Measurements from ENCODE around the gene GLYR1. TPM values are rescaled to one million over a fixed set of nuclear protein-coding genes. Genes with fewer than 3 reads are reported as not detected.

GLYR1 gene
- total and polyA plus RNA-seq, 3 experiments from 2014 or later: 40.2 to 110 (median 104) TPM

DNA sequence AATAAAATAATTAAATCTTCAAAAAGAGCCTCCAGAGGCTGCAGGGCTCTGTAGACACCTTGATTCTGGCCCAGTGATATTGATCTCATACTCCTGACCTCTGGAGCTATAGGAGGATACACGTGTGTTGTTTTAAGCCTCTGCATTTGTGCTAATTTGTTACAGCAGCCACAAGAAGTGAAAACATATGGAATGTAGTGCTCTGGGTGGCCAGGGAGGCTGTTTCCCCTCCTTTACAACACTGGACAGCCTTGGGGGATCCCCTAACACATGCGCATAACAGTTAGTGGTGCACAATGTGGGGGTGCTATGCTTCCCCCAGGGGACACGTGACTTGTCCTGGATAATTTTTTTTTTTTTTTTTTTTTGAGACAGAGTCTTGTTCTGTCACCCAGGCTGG is 75.4 kb downstream of the GLYR1 start:
- peaks cover 0 to 6% (median 0%) of the 10 kb centered on the region in 3 donors for H3K36me3 Mint-ChIP-seq
- H3K4me1 ChIP-seq (ENCODE audit: insufficient read depth, low read length): peaks cover 9% of the 10 kb centered on the region
- peaks cover 0 to 1% of the 10 kb centered on the region in 2 donors for H3K27me3 Mint-ChIP-seq
- H3K27ac Mint-ChIP-seq: no peak overlapping the region
- no peak overlapping the region for H3K27ac ChIP-seq (ENCODE audit: low read depth, low read length)
- no peaks in the 10 kb centered on the region for H3K36me3 ChIP-seq (ENCODE audit: insufficient read depth, low read length)
- H3K9me3 ChIP-seq (ENCODE audit: low read length): no peaks in the 10 kb centered on the region
- POLR2A ChIA-PET: no interaction called here
- peaks cover 16 to 26% (median 26%) of the 10 kb centered on the region in 3 donors for H3K4me1 Mint-ChIP-seq
- CTCF ChIA-PET: no interaction called here
- H3K9me3 Mint-ChIP-seq: no peaks in the 10 kb centered on the region
- H3K4me3 ChIP-seq (ENCODE audit: low read length): no peak overlapping the region
- peak overlapping the region in 1 of 7 donors; percentile 11 for H3K4me3 Mint-ChIP-seq
- no peaks in the 10 kb centered on the region for H3K27me3 ChIP-seq (ENCODE audit: insufficient read depth, low read length, poor library complexity, severe bottlenecking)
- no peak for DNase-seq

DNA sequence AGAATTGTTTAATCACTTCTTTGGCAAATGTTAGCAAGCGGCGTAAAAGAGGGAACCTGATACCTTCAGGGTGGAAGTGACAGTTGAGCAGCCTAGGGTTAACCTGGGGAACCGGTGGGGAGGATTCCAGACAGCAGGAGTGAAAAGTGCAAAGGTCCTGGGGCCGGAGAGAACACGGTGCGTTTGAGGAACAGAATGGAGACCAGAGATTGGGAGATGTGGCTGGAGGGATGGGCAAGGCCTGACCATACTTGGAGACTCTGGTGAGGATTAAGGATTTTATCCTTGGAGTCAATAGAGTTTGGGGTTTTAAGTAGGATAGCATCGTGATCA is 77.8 kb downstream of the GLYR1 start:
- Histone ChIP-seq H3K27me3 (ENCODE audit: insufficient read depth, low read length, poor library complexity, severe bottlenecking) (no peaks in the 10 kb centered on the region), H3K4me1 (ENCODE audit: insufficient read depth, low read length) (peaks cover 24% of the 10 kb centered on the region), H3K36me3 (ENCODE audit: insufficient read depth, low read length) (no peaks in the 10 kb centered on the region), H3K9me3 (ENCODE audit: low read length) (no peaks in the 10 kb centered on the region), H3K27ac (ENCODE audit: low read depth, low read length) (no peak overlapping the region), H3K4me3 (ENCODE audit: low read length) (peak overlapping the region; percentile 66)
- H3K9me3 Mint-ChIP-seq: no peaks in the 10 kb centered on the region
- peak overlapping the region; percentile 63 to 99 (median 90) for H3K4me3 Mint-ChIP-seq
- peaks cover 23 to 39% (median 35%) of the 10 kb centered on the region in 3 donors for H3K4me1 Mint-ChIP-seq
- peak overlapping the region; percentile 52 to 98 (median 88) for H3K27ac Mint-ChIP-seq
- CTCF ChIA-PET: interaction anchor here (1.1 to 1.6 kb wide), 2 partner anchors 33 to 35 kb away, joined by 4 to 6 read pairs; partner anchors contain the start of genes ANKS3, DNAAF8 and ROGDI
- no peak for DNase-seq
- POLR2A ChIA-PET: interaction anchor here (1.0 to 4.1 kb wide), 4 partner anchors 34 to 153 kb away, joined by 3 to 27 read pairs (median 6); partner anchors contain the start of genes ANKS3, DNAAF8, GLYR1 and ROGDI
- peaks cover 0 to 18% (median 0%) of the 10 kb centered on the region in 3 donors for H3K36me3 Mint-ChIP-seq
- H3K27me3 Mint-ChIP-seq: peaks cover 0 to 1% of the 10 kb centered on the region in 2 donors

DNA sequence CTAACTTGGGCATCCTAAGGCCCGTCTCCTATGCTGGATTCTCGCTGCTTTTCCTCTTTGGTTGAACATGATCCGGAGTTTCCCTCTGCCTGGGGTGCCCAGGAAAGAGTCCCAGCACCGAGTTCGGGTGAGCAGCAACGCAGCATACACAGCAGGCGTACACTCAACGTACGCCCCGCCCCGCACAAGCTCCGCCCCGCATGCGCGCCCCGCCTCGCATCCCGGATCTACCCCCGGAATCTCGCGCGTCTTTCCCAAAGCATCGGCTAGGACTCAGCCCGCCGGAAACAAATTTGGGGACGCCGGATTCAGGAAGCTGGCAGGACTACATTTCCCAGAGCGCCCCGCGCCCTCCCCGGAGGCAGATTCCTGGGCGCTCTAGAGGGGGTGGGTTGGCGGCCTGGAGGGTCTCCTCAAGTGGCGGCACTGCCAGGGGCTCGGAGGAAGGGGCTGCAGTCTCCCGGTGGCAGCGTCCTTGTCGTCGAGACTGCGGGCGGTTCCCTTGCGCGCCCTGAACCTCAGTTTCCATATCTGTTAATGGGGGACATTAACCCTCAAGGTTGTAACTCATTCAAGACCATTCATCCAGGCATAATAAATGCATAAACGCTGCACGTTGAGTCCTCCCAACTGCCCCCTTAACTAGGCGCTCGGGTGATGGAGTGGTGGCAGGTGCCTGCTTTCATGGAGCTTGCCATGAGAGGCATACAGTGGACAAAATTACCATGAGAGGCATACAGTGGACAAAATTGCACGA is 78.4 kb downstream of the GLYR1 start:
- Mint-ChIP-seq H3K27me3 (peaks cover 0 to 1% of the 10 kb centered on the region in 2 donors), H3K4me3 (peak overlapping the region; percentile 88 to 99 (median 91))
- CTCF ChIA-PET: interaction anchor here (1.1 to 1.6 kb wide), 2 partner anchors 34 kb away, joined by 4 to 6 read pairs; partner anchors contain the start of genes ANKS3, DNAAF8 and ROGDI

DNA sequence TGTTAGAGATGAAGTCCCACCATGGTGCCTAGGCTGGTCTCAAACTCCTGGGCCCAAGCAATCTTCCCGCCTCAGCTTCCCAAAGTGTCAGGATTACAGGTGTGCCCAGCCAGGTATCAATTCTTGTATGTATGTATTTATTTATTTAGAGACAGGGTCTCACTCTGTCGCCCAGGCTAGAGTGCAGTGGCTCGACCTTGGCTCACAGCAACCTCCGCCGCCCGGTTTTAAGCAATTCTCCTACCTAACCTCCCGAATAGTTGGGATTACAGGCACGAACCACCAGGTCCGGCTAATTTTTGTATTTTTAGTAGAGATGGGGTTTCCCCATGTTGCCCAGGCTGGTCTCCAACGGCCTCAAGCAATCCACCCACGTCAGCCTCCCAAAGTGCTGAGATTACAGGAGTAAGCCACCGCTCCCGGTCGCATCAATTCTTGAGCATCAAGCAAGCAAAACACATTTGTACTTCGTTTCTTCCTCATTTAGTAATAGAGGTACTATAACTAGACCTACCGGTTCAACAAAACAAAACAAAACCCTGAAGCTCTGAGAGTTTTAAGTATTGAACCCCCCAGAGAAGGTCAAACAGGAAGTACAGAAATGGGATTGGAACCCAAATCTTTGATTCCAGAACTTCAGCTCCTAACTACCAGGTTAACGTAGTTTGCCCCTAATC is 79.1 kb downstream of the GLYR1 start:
- Mint-ChIP-seq H3K27ac (peak overlapping the region; percentile 85 to 98 (median 93)), H3K27me3 (peaks cover 0 to 1% of the 10 kb centered on the region in 2 donors), H3K4me1 (peaks cover 23 to 39% (median 35%) of the 10 kb centered on the region in 3 donors), H3K36me3 (peaks cover 0 to 27% (median 0%) of the 10 kb centered on the region in 3 donors), H3K4me3 (peak overlapping the region; percentile 88 to 99 (median 91)), H3K9me3 (no peaks in the 10 kb centered on the region)
- ChIA-PET CTCF (interaction anchor here (0.5 to 1.6 kb wide), 3 partner anchors 33 to 219 kb away, joined by 3 to 6 read pairs (median 4); partner anchors contain the start of genes ANKS3, DNAAF8 and ROGDI), POLR2A (interaction anchor here (0.6 to 4.1 kb wide), 5 partner anchors 28 to 839 kb away, joined by 3 to 27 read pairs (median 6); partner anchors contain the start of genes ANKS3, DNAAF8, GLYR1 and ROGDI)
- no peaks in the 10 kb centered on the region for H3K9me3 ChIP-seq (ENCODE audit: low read length)
- H3K27ac ChIP-seq (ENCODE audit: low read depth, low read length): peak overlapping the region; percentile 51
- DNase-seq: peak in 1 of 5 donors; percentile 10
- no peaks in the 10 kb centered on the region for H3K27me3 ChIP-seq (ENCODE audit: insufficient read depth, low read length, poor library complexity, severe bottlenecking)
- peaks cover 24% of the 10 kb centered on the region for H3K4me1 ChIP-seq (ENCODE audit: insufficient read depth, low read length)
- peak overlapping the region; percentile 66 for H3K4me3 ChIP-seq (ENCODE audit: low read length)
- no peaks in the 10 kb centered on the region for H3K36me3 ChIP-seq (ENCODE audit: insufficient read depth, low read length)

More for the DNA sequence above, 78.4 kb downstream of the GLYR1 start:
- DNase-seq: peak; percentile 71 to 88 (median 79)
- POLR2A ChIA-PET: interaction anchor here (0.6 to 4.1 kb wide), 6 partner anchors 29 to 840 kb away, joined by 3 to 27 read pairs (median 5); partner anchors contain the start of genes ANKS3, DNAAF8, GLYR1 and ROGDI
- Mint-ChIP-seq H3K9me3 (no peaks in the 10 kb centered on the region), H3K4me1 (peaks cover 23 to 39% (median 35%) of the 10 kb centered on the region in 3 donors), H3K36me3 (peaks cover 0 to 22% (median 0%) of the 10 kb centered on the region in 3 donors), H3K27ac (peak overlapping the region; percentile 85 to 98 (median 93))
- H3K36me3 ChIP-seq (ENCODE audit: insufficient read depth, low read length): no peaks in the 10 kb centered on the region
- peaks cover 24% of the 10 kb centered on the region for H3K4me1 ChIP-seq (ENCODE audit: insufficient read depth, low read length)
- H3K27ac ChIP-seq (ENCODE audit: low read depth, low read length): peak overlapping the region; percentile 51
- H3K4me3 ChIP-seq (ENCODE audit: low read length): peak overlapping the region; percentile 66
- no peaks in the 10 kb centered on the region for H3K27me3 ChIP-seq (ENCODE audit: insufficient read depth, low read length, poor library complexity, severe bottlenecking)
- H3K9me3 ChIP-seq (ENCODE audit: low read length): no peaks in the 10 kb centered on the region

DNA sequence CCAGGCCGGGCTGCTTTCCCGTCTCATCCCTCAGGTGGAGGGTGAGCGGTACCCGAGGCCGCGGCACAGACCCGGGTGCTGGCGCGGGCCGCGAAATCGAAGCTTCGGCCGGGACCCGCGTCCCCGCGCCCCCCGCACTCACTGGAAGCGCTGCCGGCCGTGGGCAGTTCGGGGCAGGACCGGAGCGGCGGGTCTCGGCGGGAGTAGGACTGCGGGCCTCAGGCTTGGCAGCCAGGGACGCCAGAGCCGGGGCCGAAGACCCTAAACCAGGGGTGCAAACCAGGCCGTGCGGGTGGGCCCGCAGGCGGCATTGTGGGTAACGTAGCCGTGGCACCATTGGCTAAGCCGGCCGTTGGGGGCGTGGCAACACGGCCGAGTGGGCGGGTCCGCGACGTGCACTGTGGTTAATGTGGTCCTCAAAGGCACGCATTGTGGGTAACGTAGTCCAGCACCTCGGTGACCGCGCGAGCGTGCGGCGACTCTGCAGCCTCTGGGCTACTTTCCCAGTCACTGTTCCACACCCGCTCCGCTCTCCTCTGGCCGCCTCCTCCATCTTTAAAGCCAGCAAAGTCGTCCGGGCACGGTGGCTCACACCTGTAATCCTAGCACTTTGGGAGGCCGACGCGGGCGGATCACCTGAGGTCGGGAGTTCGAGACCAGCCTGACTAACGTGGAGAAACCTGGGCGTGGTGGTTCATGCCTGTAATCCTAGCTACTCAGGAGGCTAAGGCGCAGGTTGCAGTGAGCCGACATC is 80.0 kb downstream of the GLYR1 start, which contains the start of gene ZNF500:
Gene ZNF500 (minus strand): TSS at position 288 of the 754 bp plus-strand sequence. CDS start 1,184 bp downstream, outside the sequence.
- Mint-ChIP-seq H3K27me3 (peaks cover 0 to 1% of the 10 kb centered on the region in 2 donors), H3K4me3 (peak within 1 kb of the TSS; percentile 88 to 99 (median 91)), H3K4me1 (peaks cover 23 to 39% (median 35%) of the 10 kb centered on the region in 3 donors), H3K9me3 (no peaks in the 10 kb centered on the region), H3K36me3 (peaks cover 0 to 37% (median 0%) of the 10 kb centered on the region in 3 donors), H3K27ac (peak within 1 kb of the TSS; percentile 85 to 98 (median 93))
- CTCF ChIA-PET: interaction anchor here (1.1 kb wide), 1 partner anchor 32 kb away, joined by 4 read pairs; the partner anchor contains the start of gene DNAAF8
- H3K4me3 ChIP-seq (ENCODE audit: low read length): peak within 1 kb of the TSS; percentile 95
- DNase-seq: peak; percentile 89 to 93 (median 93)
- POLR2A ChIA-PET: interaction anchor here (1.2 to 4.1 kb wide), 2 partner anchors 33 to 35 kb away, joined by 4 to 27 read pairs; partner anchors contain the start of genes ANKS3 and DNAAF8
- peak within 1 kb of the TSS; percentile 64 for H3K27ac ChIP-seq (ENCODE audit: low read depth, low read length)
- H3K27me3 ChIP-seq (ENCODE audit: insufficient read depth, low read length, poor library complexity, severe bottlenecking): no peaks in the 10 kb centered on the region
- H3K4me1 ChIP-seq (ENCODE audit: insufficient read depth, low read length): peaks cover 24% of the 10 kb centered on the region
- H3K36me3 ChIP-seq (ENCODE audit: insufficient read depth, low read length): peaks cover 4% of the 10 kb centered on the region
- H3K9me3 ChIP-seq (ENCODE audit: low read length): no peaks in the 10 kb centered on the region

DNA sequence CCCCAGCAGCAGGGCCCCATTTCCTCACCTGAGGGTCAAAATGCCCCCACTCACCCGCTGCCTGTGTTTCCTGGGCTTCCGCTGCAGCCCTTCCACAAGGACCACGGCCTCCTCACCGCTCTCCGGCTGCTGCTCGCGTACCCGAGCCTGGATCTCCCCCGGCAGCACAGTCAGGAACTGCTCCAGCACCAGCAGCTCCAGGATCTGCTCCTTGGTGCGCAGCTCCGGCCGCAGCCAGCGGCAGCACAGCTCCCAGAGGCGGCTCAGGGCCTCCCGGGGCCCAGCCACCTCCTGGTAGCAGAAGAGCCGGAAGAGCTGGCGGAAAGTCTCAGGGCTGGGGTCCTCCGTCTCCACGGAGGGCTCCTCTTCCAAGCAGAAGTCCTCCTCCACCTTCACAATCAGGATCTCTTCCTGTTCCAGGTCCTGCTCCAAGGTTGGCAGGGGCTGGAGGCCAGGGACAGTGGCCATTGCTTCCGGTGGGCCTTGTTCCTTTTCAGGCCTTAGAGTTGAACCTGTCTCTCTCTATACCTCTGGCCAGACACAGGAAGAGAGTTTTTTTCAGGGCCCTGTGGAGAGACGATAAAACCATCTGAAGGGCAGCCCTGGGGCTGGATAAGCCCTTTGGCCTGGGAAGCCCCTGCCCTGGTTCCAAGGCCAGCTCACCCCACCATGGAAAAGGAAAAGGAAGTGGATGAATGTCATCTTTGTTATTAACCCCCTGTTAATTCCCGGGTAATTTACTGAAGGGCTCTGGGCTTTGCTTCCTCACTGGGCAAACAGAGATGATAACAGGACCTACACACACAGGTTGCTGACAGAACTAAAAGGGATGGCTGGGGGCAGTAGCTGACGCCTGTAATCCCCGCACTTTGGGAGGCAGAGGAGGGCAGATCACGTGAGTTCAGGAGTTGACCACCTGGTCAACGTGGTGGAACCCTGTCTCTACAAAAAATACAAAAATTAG is 81.3 kb downstream of the GLYR1 start:
- no peak for DNase-seq
- H3K4me3 ChIP-seq (ENCODE audit: low read length): peak overlapping the region; percentile 95
- Mint-ChIP-seq H3K27me3 (peaks cover 0 to 1% of the 10 kb centered on the region in 2 donors), H3K4me3 (peak overlapping the region; percentile 81 to 99 (median 86)), H3K36me3 (peaks cover 0 to 46% (median 2%) of the 10 kb centered on the region in 3 donors), H3K9me3 (no peaks in the 10 kb centered on the region), H3K27ac (peak overlapping the region; percentile 83 to 98 (median 88)), H3K4me1 (peaks cover 23 to 39% (median 35%) of the 10 kb centered on the region in 3 donors)
- no peaks in the 10 kb centered on the region for H3K9me3 ChIP-seq (ENCODE audit: low read length)
- peaks cover 24% of the 10 kb centered on the region for H3K4me1 ChIP-seq (ENCODE audit: insufficient read depth, low read length)
- peaks cover 10% of the 10 kb centered on the region for H3K36me3 ChIP-seq (ENCODE audit: insufficient read depth, low read length)
- H3K27ac ChIP-seq (ENCODE audit: low read depth, low read length): peak overlapping the region; percentile 64
- ChIA-PET POLR2A (interaction anchor here (4.1 kb wide), 1 partner anchor 31 kb away, joined by 27 read pairs; the partner anchor contains the start of genes ANKS3 and DNAAF8), CTCF (interaction anchor here (1.1 to 2.3 kb wide), 2 partner anchors 31 kb away, joined by 4 to 8 read pairs; partner anchors contain the start of gene DNAAF8)
- H3K27me3 ChIP-seq (ENCODE audit: insufficient read depth, low read length, poor library complexity, severe bottlenecking): no peaks in the 10 kb centered on the region
